Activated CD8-positive, alpha-beta T cell treated with anti-CD3 and anti-CD28 coated beads, Interleukin-2, amount 10 ng/mL, durations not matched to agents 7 days and 5 days (primary cell): ENCODE measurements around the gene CINP. TPM values are rescaled to one million over a fixed set of nuclear protein-coding genes. Genes with fewer than 3 reads are reported as not detected.

ENCODE experiments used
- ATAC-seq: fragments of 150-1000 bp; cut with Tn5 transposase; one replicate; pipeline ENCODE4 v1.10.0; 2021; ENCODE audit warnings: moderate library complexity
- CTCF ChIA-PET: fragments of 350-600 bp; sonication (Branson Sonifier 250); formaldehyde crosslinking; loops from one replicate; lab custom pipeline; 2021; ENCODE audit warnings: antibody characterized with exemption; lab: Charles Lee
- POLR2A ChIA-PET: fragments of 350-600 bp; sonication (Branson Sonifier 250); formaldehyde crosslinking; loops from one replicate; lab custom pipeline; 2021; ENCODE audit warnings: antibody characterized with exemption; lab: Charles Lee
- DNase-seq: peaks from one replicate; pipeline ENCODE4 v3.0.0-alpha.2; 2020
- H3K27ac Mint-ChIP-seq: one replicate; pipeline ENCODE4 v1.8.0; 2021; ENCODE audit warnings: mild to moderate bottlenecking, mixed read lengths
- H3K27me3 Mint-ChIP-seq: one replicate; pipeline ENCODE4 v1.8.0; 2021; ENCODE audit warnings: low read depth, mixed read lengths
- H3K36me3 Mint-ChIP-seq: one replicate; pipeline ENCODE4 v1.8.0; 2021; ENCODE audit warnings: low read depth, mixed read lengths
- H3K4me1 Mint-ChIP-seq: one replicate; pipeline ENCODE4 v1.8.0; 2021; ENCODE audit warnings: low read depth, mixed read lengths
- H3K4me3 Mint-ChIP-seq: one replicate; pipeline ENCODE4 v1.8.0; 2021; ENCODE audit warnings: mild to moderate bottlenecking, mixed read lengths
- H3K9me3 Mint-ChIP-seq: one replicate; pipeline ENCODE4 v1.8.0; 2022; ENCODE audit warnings: mixed read lengths; ENCODE audit not compliant: insufficient read depth
- total RNA-seq, 2 experiments: library from RNA; stranded (reverse); gene quantifications; one replicate each; pipeline ENCODE4 v1.2.3, GENCODE V29; 2021

The CINP gene
- total RNA-seq, 2 experiments from 2014 or later = 31.1 to 33.4 TPM

DNA sequence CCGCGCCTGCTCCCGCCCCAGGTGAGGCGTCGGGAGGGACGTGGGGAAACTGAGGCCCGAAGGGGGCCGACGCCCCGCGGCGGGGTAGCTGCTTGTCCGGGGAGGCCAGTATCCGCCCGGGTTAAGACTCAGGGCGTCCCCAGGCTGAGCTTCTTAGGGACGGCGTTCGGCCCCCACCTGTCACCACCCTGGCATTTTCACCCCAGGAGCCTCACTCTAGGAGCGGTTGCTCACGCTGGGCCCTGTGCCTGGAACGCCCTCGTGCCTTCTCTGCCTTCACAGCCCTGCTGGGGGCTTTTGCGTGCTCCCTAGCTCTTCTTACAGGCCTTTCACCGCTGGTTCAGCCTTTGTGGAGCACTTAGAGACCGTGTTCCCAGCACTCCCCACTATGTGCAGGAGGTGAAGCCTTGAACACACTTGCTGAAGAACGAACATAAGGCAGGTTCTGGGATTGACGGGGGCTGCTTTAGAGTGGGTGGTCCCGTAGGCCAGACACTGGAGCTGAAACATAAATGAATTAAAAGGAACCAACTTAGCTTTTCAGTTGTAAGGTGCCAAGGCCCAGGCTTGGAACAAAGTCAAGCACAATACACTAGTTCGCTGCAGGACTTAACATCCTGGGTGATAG is 42.5 kb downstream of the CINP start:
- H3K4me1 Mint-ChIP-seq = peaks cover 48% of the 10 kb centered on the region
- H3K27ac Mint-ChIP-seq = peak overlapping the region; percentile 90
- H3K4me3 Mint-ChIP-seq = peak overlapping the region; percentile 87
- DNase-seq (peak; percentile 54), ATAC-seq (peak; percentile 41)
- CTCF ChIA-PET = interaction anchor here (0.6 to 1.5 kb wide), 7 partner anchors 15 to 372 kb away, joined by 3 to 8 read pairs (median 3); partner anchors contain the start of genes CINP, MOK and TECPR2
- H3K9me3 Mint-ChIP-seq = no peaks in the 10 kb centered on the region
- POLR2A ChIA-PET = interaction anchor here (1.3 to 4.3 kb wide), 2 partner anchors 15 to 42 kb away, joined by 4 to 19 read pairs; partner anchors contain the start of genes CINP, MOK and TECPR2
- H3K36me3 Mint-ChIP-seq = peaks cover 4% of the 10 kb centered on the region
- no peaks in the 10 kb centered on the region for H3K27me3 Mint-ChIP-seq

DNA sequence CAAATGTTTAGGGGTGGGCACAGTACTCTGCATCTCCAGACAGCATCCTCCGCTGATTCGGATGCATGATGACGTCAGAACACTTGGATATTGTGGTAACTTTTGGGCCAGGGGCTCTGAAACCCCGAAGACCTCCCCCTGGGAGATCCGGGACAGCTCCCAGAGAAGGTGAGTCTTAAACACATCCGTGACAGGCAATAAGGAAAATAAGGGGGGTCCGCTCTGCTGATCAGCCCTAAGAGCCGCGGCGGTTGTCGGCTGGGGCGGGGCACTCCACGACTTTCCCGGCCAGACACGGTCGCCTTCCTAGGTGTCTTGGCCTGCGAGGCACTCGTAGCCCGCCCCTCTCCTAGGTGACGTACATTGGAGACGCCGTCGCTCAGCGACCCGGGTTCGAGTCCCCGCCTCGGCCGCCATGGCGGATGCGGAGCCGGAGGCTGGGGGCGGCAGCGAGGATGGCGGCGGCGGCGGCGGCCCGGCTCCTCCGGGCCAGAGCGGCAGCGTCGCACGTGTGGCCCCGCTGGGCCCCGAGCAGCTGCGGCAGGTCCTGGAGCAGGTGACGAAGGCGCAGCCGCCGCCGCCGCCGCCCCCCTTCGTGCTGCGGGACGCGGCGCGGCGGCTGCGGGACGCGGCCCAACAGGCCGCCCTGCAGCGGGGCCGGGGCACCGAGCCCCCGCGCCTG is 43.2 kb downstream of the CINP start, which contains the start of gene ZNF839:
ZNF839 (plus strand) TSS at position 396 of the 682 bp plus-strand sequence; CDS start at position 416, 20 bp downstream.
- peak; percentile 71 for ATAC-seq
- H3K36me3 Mint-ChIP-seq = peaks cover 4% of the 10 kb centered on the region
- POLR2A ChIA-PET = interaction anchor here (0.7 to 4.3 kb wide), 4 partner anchors 12 to 232 kb away, joined by 3 to 19 read pairs (median 4); partner anchors contain the start of genes CINP, MOK and TECPR2
- H3K27ac Mint-ChIP-seq = peak within 1 kb of the TSS; percentile 91
- H3K27me3 Mint-ChIP-seq = no peaks in the 10 kb centered on the region
- peaks cover 55% of the 10 kb centered on the region for H3K4me1 Mint-ChIP-seq
- H3K9me3 Mint-ChIP-seq = no peaks in the 10 kb centered on the region
- DNase-seq = peak; percentile 95
- CTCF ChIA-PET = interaction anchor here (1.1 to 2.5 kb wide), 7 partner anchors 15 to 199 kb away, joined by 3 to 10 read pairs (median 3); partner anchors contain the start of genes CINP, MOK and TECPR2
- H3K4me3 Mint-ChIP-seq = peak within 1 kb of the TSS; percentile 87

DNA sequence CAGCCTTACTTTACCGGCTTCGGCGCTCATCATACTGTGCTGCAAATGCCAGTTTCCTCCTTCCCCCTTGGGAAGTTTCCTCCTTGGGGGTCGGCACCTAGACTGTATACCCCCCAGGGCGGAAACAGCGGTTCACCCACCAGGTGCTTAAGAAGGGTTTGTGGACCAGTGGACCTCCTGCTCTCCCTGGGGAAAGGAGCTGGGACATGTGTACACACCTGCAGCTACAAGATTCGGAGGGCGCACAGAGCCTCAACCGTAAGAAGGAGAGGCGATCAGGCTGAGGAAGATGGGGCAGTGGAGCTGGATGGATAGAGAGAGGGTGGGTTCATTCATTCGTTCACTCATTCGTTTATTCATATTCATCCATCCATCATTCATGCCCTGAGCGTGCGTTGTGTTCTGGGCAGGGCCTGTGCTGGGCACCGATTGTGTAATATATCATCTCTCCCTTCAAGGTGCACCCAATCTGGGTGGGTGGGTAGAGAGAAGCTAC is 43.9 kb downstream of the CINP start:
- DNase-seq (no peak), ATAC-seq (no peak)
- CTCF ChIA-PET = interaction anchor here (1.1 to 2.5 kb wide), 5 partner anchors 16 to 200 kb away, joined by 3 to 10 read pairs (median 3); partner anchors contain the start of genes CINP and TECPR2
- H3K4me1 Mint-ChIP-seq = peaks cover 61% of the 10 kb centered on the region
- peak overlapping the region; percentile 84 for H3K4me3 Mint-ChIP-seq
- H3K27me3 Mint-ChIP-seq = no peaks in the 10 kb centered on the region
- no peaks in the 10 kb centered on the region for H3K9me3 Mint-ChIP-seq
- POLR2A ChIA-PET = interaction anchor here (0.7 to 4.3 kb wide), 4 partner anchors 13 to 231 kb away, joined by 3 to 19 read pairs (median 4); partner anchors contain the start of genes CINP, MOK and TECPR2
- H3K36me3 Mint-ChIP-seq = peaks cover 4% of the 10 kb centered on the region
- peak overlapping the region; percentile 91 for H3K27ac Mint-ChIP-seq

DNA sequence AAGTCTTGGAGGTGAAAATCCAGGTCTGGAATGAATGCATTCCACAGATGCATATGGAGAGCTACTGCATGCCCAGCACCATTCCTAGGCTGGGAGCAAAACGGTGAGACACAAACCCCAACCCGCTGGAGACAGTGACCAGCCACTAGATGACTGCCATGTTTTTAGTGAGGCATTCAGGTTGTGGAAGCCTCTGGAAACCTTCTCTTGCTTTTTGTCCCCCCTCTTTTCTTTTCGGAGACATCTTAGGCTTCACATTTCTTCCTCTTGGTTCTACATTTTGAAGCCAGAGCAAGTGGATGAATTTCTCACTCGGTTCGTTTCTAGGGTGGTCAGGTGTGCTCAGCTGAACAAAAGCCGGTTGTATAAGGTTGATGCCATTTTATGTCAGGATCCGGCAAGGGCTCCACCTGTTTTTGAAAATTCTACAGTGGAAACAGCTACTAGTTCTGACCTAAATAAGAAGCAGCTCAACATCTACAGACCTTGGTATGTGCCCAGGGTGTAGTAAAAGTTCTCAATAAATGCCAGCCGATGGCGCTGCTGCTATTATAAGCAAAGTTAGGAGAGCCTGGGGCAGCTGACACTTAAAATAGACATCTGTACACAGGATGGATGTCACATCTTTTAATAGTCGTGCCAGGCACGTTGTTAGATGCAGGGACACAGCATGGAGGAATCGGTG is 45.0 kb downstream of the CINP start:
- peak; percentile 61 for DNase-seq
- Mint-ChIP-seq H3K9me3 (no peaks in the 10 kb centered on the region), H3K4me1 (peaks cover 60% of the 10 kb centered on the region), H3K27ac (peak overlapping the region; percentile 88), H3K4me3 (peak overlapping the region; percentile 87), H3K36me3 (peaks cover 2% of the 10 kb centered on the region), H3K27me3 (no peaks in the 10 kb centered on the region)
- ATAC-seq = no peak
- POLR2A ChIA-PET = interaction anchor here (0.8 to 4.3 kb wide), 3 partner anchors 10 to 277 kb away, joined by 3 to 19 read pairs (median 3); partner anchors contain the start of genes CINP and TECPR2
- CTCF ChIA-PET = interaction anchor here (0.9 to 2.6 kb wide), 20 partner anchors 9 to 611 kb away, joined by 3 to 15 read pairs (median 4); partner anchors contain the start of gene MOK

DNA sequence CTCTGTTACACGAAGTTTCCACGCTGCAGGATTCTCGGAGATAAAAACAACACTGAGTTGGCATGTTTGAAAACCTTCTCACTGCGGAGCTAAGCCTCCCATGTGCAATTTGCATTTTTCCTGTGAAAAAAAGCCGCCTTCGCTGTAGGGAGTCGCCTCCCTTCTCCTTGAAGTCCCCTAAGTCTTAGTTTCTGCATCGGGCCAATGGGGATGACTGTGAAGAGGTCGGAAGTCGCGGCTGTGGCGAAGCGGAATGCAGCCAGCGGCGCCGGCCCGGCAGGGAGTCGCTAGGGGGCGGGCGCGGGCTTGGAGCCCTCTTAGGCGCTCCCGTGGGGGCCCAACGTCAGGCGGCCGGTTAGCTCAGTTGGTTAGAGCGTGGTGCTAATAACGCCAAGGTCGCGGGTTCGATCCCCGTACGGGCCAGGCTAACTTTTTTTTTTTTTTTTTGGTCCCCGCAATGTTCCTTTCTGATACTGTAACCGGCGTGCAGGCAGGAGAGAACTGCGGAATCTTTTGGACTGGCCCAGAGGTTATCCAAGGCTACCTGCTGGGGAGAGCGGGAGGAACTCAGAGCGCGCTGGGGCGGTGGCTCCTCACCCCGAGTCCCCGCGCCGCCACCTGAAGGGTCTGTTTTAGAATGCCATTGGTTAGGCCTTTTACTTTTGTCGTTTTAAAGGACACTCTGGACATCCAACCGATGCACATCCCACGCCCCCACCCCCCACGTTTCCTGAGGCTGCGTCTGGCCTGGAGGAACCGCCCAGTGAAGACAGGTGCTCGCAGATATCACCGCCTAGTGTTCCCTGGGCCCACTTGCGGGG is 45.7 kb downstream of the CINP start:
- ATAC-seq = peak; percentile 73
- Mint-ChIP-seq H3K4me3 (peak overlapping the region; percentile 87), H3K27ac (peak overlapping the region; percentile 88), H3K27me3 (no peaks in the 10 kb centered on the region), H3K4me1 (peaks cover 58% of the 10 kb centered on the region), H3K36me3 (peaks cover 2% of the 10 kb centered on the region), H3K9me3 (no peaks in the 10 kb centered on the region)
- peak; percentile 95 for DNase-seq
- POLR2A ChIA-PET = interaction anchor here (0.7 to 4.3 kb wide), 4 partner anchors 9 to 1036 kb away, joined by 3 to 19 read pairs (median 3); partner anchors contain the start of genes CINP and TECPR2
- CTCF ChIA-PET = interaction anchor here (1.0 to 2.6 kb wide), 20 partner anchors 8 to 610 kb away, joined by 3 to 15 read pairs (median 4); partner anchors contain the start of gene MOK

DNA sequence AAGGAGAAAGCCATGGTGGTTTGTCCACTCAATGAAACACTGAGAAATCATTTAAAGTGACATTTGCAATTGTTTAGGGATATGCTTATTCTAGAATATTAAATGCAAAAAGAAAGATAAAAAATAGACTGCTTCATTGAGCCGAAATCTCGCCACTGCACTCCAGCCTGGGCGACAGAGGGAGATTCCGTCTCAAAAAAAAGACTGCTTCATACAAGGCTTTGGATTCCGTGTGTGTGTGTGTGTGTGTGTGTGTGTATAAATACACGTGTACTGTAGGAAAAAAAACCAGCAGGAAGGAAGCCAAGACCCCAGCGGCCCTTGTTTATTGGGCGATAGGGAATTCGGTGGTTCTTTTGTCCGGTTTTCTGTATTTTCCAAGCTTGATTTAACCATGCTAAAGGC is 46.4 kb downstream of the CINP start:
- Mint-ChIP-seq H3K36me3 (peaks cover 2% of the 10 kb centered on the region), H3K27ac (peak overlapping the region; percentile 88)

DNA sequence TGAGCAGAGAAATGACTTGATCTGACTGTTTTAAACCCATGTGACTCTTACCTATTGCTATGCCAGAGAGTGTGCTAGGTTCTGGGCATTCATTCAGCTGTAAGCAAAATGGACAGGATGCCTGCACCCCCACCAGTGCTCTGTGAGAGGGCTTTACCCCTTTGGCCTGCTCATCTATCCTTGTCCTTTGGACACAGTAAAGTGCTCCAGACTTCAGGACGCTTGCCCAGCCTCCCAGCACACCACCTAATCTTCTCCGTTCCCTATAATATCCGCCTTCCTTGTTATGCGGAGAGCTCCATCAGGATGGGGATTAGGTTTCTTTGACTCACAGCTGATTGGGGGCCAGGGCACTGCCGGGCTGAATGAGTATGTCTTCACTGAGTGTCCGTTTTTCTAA is 47.6 kb downstream of the CINP start:
- Mint-ChIP-seq H3K9me3 (no peaks in the 10 kb centered on the region), H3K27me3 (no peaks in the 10 kb centered on the region), H3K4me1 (peaks cover 44% of the 10 kb centered on the region), H3K4me3 (peak overlapping the region; percentile 85), H3K36me3 (peaks cover 2% of the 10 kb centered on the region), H3K27ac (no peak overlapping the region)
- DNase-seq (no peak), ATAC-seq (no peak)
- CTCF ChIA-PET = interaction anchor here (0.9 to 3.3 kb wide), 23 partner anchors 11 to 608 kb away, joined by 3 to 36 read pairs (median 5); partner anchors contain the start of genes CINP, DYNC1H1, MOK and TECPR2
- POLR2A ChIA-PET = interaction anchor here (1.2 kb wide), 1 partner anchor 228 kb away, joined by 3 read pairs; no protein-coding TSS in a partner anchor

More for the DNA sequence above, 46.4 kb downstream of the CINP start:
- ChIA-PET CTCF (interaction anchor here (1.0 to 3.3 kb wide), 11 partner anchors 8 to 609 kb away, joined by 3 to 19 read pairs (median 5); partner anchors contain the start of gene MOK), POLR2A (interaction anchor here (0.7 kb wide), 1 partner anchor 1036 kb away, joined by 3 read pairs; no protein-coding TSS in a partner anchor)
- H3K27me3 Mint-ChIP-seq = no peaks in the 10 kb centered on the region
- ATAC-seq (no peak), DNase-seq (peak; percentile 64)
- H3K4me1 Mint-ChIP-seq = peaks cover 53% of the 10 kb centered on the region
- H3K9me3 Mint-ChIP-seq = no peaks in the 10 kb centered on the region
- H3K4me3 Mint-ChIP-seq = peak overlapping the region; percentile 87

DNA sequence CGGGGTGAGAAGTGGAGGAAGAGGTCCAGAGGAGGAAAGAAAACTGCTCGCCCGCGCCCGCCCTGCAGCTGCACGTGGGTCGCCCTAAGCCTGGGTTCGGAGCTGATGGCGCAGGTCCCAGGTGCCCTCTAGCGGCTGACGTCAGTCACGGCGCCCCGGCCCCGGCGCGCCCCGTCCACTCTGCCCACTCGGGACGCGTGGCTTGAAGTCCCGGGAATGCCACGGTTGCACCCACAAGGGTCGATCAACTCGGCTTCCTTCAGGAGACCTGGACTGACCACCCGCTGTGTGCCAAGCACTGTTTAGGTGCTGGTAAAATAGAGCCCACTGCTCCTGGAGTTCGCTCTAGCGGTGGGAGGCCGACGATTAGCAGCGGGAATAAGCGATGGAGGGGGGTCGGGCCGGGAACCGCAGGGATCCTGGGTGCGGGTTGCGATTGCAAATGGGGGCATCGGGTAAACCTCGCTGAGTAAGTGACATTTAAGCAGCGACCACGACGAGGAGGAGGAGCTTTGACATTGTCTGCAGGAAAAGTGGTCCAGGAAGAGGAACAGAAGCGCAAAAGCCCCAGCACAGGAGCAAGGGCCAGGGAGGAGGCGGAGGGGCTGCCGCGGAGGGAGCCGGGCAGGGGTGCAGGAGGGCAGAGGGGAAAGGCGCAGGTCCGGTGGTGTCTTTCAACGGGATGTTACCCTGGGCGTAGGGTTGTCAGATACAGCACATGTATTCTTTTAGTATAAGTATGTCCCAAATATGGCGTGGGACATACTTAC is 48.3 kb downstream of the CINP start:
- H3K4me1 Mint-ChIP-seq = peaks cover 43% of the 10 kb centered on the region
- DNase-seq (peak; percentile 88), ATAC-seq (peak; percentile 71)
- H3K36me3 Mint-ChIP-seq = peaks cover 2% of the 10 kb centered on the region
- H3K27ac Mint-ChIP-seq = peak overlapping the region; percentile 56
- CTCF ChIA-PET = interaction anchor here (0.5 to 3.3 kb wide), 40 partner anchors 10 to 1113 kb away, joined by 3 to 36 read pairs (median 4); partner anchors contain the start of genes CINP, DYNC1H1, MOK and TECPR2
- H3K9me3 Mint-ChIP-seq = no peaks in the 10 kb centered on the region
- H3K4me3 Mint-ChIP-seq = peak overlapping the region; percentile 85
- POLR2A ChIA-PET = interaction anchor here (0.6 to 1.2 kb wide), 2 partner anchors 226 to 227 kb away, joined by 3 read pairs; no protein-coding TSS in a partner anchor
- no peaks in the 10 kb centered on the region for H3K27me3 Mint-ChIP-seq
